SK-N-SH (cell line): Measurements from ENCODE around the gene AVP. TPM values are rescaled to one million over a fixed set of nuclear protein-coding genes. Genes with fewer than 3 reads are reported as not detected.

Experiments
- CTCF ChIA-PET: fragments of 300-600, 350-600 bp; formaldehyde crosslinking; extraction: SDS; loops from one replicate; lab custom pipeline; 2021; lab: Yijun Ruan, JAX
- POLR2A ChIA-PET: fragments of 350-600 bp; sonication (Branson Sonifier 250); formaldehyde crosslinking; extraction: SDS; loops from one replicate; lab custom pipeline; 2020; ENCODE audit warnings: antibody characterized with exemption, inconsistent platforms; lab: Yijun Ruan, JAX
- DNase-seq: peaks from one replicate; pipeline ENCODE4 v3.0.0; 2012
- H2AFZ ChIP-seq: fragments of 200-600 bp; sonication (generic); 2 replicates; pipeline ENCODE4 v1.8.1; 2016; ENCODE audit warnings: antibody characterized with exemption, mild to moderate bottlenecking, low read depth
- H3F3A ChIP-seq: fragments of 200-600 bp; sonication (generic); replicated peaks from 2 replicates; pipeline ENCODE3; 2016; ENCODE audit warnings: antibody characterized with exemption, mild to moderate bottlenecking; ENCODE audit not compliant: insufficient read depth
- H3K27ac ChIP-seq, 2 experiments: fragments of 200-500 bp in 1 of 2; fragments of 200-600 bp in 1 of 2; sonication (Bioruptor generic) in 1 of 2; sonication (generic), shearing (Covaris generic) in 1 of 2; 2 replicates each; pipeline versions ENCODE4 v1.5.1 to v1.6.1; 2014 to 2016; ENCODE audit warnings: low read depth in 2 of 2, inconsistent platforms in 1 of 2, low read length in 1 of 2, mild to moderate bottlenecking in 1 of 2, mixed read lengths in 1 of 2
- H3K27me3 ChIP-seq: fragments of 200-600 bp; sonication (generic), shearing (Covaris generic); 2 replicates; pipeline ENCODE4 v1.6.1; 2016; ENCODE audit warnings: mixed run types; ENCODE audit not compliant: insufficient read depth
- H3K36me3 ChIP-seq, 2 experiments: fragments of 200-500 bp in 1 of 2; fragments of 200-600 bp in 1 of 2; sonication (Bioruptor generic) in 1 of 2; sonication (generic) in 1 of 2; replicated peaks in 1 of 2; 2 replicates each; pipeline versions ENCODE3 to v1.5.1; 2014 to 2016; ENCODE audit warnings: low read length in 1 of 2, mild to moderate bottlenecking in 1 of 2; ENCODE audit not compliant: insufficient read depth in 2 of 2, control insufficient read depth in 1 of 2
- H3K4me1 ChIP-seq, 2 experiments: fragments of 200-500 bp in 1 of 2; fragments of 200-600 bp in 1 of 2; sonication (Bioruptor generic) in 1 of 2; sonication (generic), shearing (Covaris generic) in 1 of 2; 2 replicates each; pipeline versions ENCODE4 v1.5.1 to v1.6.1; 2014 to 2016; ENCODE audit warnings: low read depth in 1 of 2, low read length in 1 of 2, mixed run types in 1 of 2; ENCODE audit not compliant: insufficient read depth in 2 of 2, control insufficient read depth in 1 of 2
- H3K4me2 ChIP-seq: fragments of 200-600 bp; sonication (generic), shearing (Covaris generic); 2 replicates; pipeline ENCODE4 v1.6.1; 2017; ENCODE audit warnings: mixed run types
- H3K4me3 ChIP-seq, 2 experiments: fragments of 200-500 bp in 1 of 2; fragments of 200-600 bp in 1 of 2; sonication (Bioruptor generic) in 1 of 2; sonication (generic), shearing (Covaris generic) in 1 of 2; 2 replicates each; pipeline versions ENCODE4 v1.5.1 to v1.8.1; 2014 to 2016; ENCODE audit warnings: low read depth in 2 of 2, inconsistent platforms in 1 of 2, low read length in 1 of 2, mild to moderate bottlenecking in 1 of 2, mixed read lengths in 1 of 2, moderate library complexity in 1 of 2
- H3K79me2 ChIP-seq: fragments of 200-600 bp; sonication (generic); 2 replicates; pipeline ENCODE4 v1.8.1; 2017; ENCODE audit warnings: mild to moderate bottlenecking; ENCODE audit not compliant: insufficient read depth
- H3K9ac ChIP-seq: fragments of 200-600 bp; sonication (generic); 2 replicates; pipeline ENCODE4 v1.6.1; 2017; ENCODE audit warnings: mixed run types
- H3K9me2 ChIP-seq: fragments of 200-600 bp; sonication (generic); 2 replicates; pipeline ENCODE4 v1.6.1; 2017; ENCODE audit warnings: mixed run types
- H3K9me3 ChIP-seq: fragments of 200-600 bp; sonication (generic); 2 replicates; pipeline ENCODE4 v1.6.1; 2017; ENCODE audit warnings: mixed run types, mild to moderate bottlenecking, moderate library complexity
- H4K20me1 ChIP-seq: fragments of 200-600 bp; sonication (generic); 2 replicates; pipeline ENCODE4 v1.6.1; 2017; ENCODE audit warnings: mild to moderate bottlenecking, mixed run types; ENCODE audit not compliant: insufficient read depth
- CHD2 ChIP-seq: fragments of 150-350 bp; IDR thresholded peaks from 2 replicates; pipeline ENCODE4 v1.6.1; 2018; ENCODE audit warnings: low read length; ENCODE audit not compliant: partially characterized antibody
- ELF1 ChIP-seq: IDR thresholded peaks from 2 replicates; pipeline ENCODE4 v1.4.0; 2012
- FOSL2 ChIP-seq: IDR thresholded peaks from 2 replicates; pipeline ENCODE4 v1.4.0; 2012; ENCODE audit warnings: low read depth, mild to moderate bottlenecking, moderate library complexity, borderline replicate concordance
- GATA2 ChIP-seq: sonication (generic); formaldehyde crosslinking; IDR thresholded peaks from 2 replicates; pipeline ENCODE4 v1.5.0; 2020; ENCODE audit warnings: mild to moderate bottlenecking, missing genetic modification reagents
- JUND ChIP-seq: IDR thresholded peaks from 2 replicates; pipeline ENCODE4 v1.4.0; 2012
- RCOR1 ChIP-seq: fragments of 150-350 bp; IDR thresholded peaks from 2 replicates; pipeline ENCODE4 v1.6.1; 2017; ENCODE audit warnings: antibody characterized with exemption, low read length
- RXRA ChIP-seq: IDR thresholded peaks from 2 replicates; pipeline ENCODE4 v1.4.0; 2012; ENCODE audit warnings: low read depth, mild to moderate bottlenecking, borderline replicate concordance
- TCF12 ChIP-seq: IDR thresholded peaks from 2 replicates; pipeline ENCODE4 v1.4.0; 2012
- WGBS: methylation state at CpG from one replicate; pipeline ENCODE4 v1.1.6; 2017; ENCODE audit warnings: low lambda C conversion rate; 5-methylcytosine and 5-hydroxymethylcytosine counted together
- polyA plus RNA-seq, 3 experiments: library from polyadenylated mRNA; depleted of rRNA; stranded (reverse); fragments of >200 nt; gene quantifications; 2 replicates each; pipeline ENCODE4 v1.2.3, GENCODE V29; 2012
- TF ChIP-seq, protein P1 (sequence below): IDR thresholded peaks from 2 replicates; pipeline ENCODE4 v1.6.1; 2012; ENCODE audit warnings: mild to moderate bottlenecking, low read depth, low read length, moderate library complexity
- TF ChIP-seq, protein P2 (sequence below): fragments of 150-350 bp; IDR thresholded peaks from 2 replicates; pipeline ENCODE4 v1.6.1; 2016; ENCODE audit warnings: mild to moderate bottlenecking, low read depth, low read length
- TF ChIP-seq, protein P3 (sequence below): IDR thresholded peaks from 2 replicates; pipeline ENCODE4 v1.4.0; 2012; ENCODE audit warnings: low read depth
- TF ChIP-seq, protein P4 (sequence below): fragments of 150-350 bp; IDR thresholded peaks from 2 replicates; pipeline ENCODE4 v1.6.1; 2017; ENCODE audit warnings: antibody characterized with exemption, low read length, low read depth, borderline replicate concordance
- TF ChIP-seq, protein P5 (sequence below): fragments of 200-600 bp; sonication (generic); IDR thresholded peaks from 2 replicates; pipeline ENCODE4 v1.6.1; 2017; ENCODE audit warnings: antibody characterized with exemption, mild to moderate bottlenecking, moderate library complexity

Gene AVP
- polyA plus RNA-seq, 1 of the 3 experiments (the other 2 are of a cell fraction), result not detected

DNA sequence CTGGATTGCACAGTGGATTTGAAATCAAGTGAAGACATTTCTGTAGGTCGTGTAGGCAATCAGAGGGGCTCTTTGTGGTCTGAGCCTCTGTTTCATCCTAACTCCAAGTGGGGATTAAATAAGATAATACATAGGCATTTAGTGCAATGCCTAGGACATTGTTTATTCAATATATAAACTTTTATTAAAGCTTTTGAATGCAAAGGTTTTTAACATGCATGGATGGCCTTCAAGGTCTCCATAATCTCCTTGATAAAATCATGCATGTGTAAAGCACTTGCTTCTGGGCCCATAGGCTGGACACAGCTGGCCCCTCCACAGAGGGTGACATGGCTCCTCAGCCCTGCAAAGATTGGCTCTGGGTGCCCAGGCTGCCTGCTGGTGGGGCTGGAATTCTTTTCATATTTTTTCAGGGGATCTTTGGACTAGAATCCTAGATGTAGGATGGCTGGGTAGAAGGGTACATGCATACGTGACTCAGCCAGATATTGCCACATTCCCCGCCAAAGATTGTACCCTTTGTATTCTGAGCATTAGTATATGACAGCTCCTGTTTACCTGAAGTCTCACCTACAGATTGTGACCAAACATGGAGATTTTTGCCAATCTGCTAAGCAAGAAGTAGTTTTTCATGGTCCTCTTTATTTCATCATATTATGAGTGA is 19.0 kb upstream of the AVP start (continued):
- TF ChIP-seq, protein P1, sequence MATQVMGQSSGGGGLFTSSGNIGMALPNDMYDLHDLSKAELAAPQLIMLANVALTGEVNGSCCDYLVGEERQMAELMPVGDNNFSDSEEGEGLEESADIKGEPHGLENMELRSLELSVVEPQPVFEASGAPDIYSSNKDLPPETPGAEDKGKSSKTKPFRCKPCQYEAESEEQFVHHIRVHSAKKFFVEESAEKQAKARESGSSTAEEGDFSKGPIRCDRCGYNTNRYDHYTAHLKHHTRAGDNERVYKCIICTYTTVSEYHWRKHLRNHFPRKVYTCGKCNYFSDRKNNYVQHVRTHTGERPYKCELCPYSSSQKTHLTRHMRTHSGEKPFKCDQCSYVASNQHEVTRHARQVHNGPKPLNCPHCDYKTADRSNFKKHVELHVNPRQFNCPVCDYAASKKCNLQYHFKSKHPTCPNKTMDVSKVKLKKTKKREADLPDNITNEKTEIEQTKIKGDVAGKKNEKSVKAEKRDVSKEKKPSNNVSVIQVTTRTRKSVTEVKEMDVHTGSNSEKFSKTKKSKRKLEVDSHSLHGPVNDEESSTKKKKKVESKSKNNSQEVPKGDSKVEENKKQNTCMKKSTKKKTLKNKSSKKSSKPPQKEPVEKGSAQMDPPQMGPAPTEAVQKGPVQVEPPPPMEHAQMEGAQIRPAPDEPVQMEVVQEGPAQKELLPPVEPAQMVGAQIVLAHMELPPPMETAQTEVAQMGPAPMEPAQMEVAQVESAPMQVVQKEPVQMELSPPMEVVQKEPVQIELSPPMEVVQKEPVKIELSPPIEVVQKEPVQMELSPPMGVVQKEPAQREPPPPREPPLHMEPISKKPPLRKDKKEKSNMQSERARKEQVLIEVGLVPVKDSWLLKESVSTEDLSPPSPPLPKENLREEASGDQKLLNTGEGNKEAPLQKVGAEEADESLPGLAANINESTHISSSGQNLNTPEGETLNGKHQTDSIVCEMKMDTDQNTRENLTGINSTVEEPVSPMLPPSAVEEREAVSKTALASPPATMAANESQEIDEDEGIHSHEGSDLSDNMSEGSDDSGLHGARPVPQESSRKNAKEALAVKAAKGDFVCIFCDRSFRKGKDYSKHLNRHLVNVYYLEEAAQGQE, result no peak
- no peak for TF ChIP-seq ELF1
- no peak for TF ChIP-seq JUND
- no peak for TF ChIP-seq RCOR1
- no peak for TF ChIP-seq TCF12
- TF ChIP-seq, protein P2, sequence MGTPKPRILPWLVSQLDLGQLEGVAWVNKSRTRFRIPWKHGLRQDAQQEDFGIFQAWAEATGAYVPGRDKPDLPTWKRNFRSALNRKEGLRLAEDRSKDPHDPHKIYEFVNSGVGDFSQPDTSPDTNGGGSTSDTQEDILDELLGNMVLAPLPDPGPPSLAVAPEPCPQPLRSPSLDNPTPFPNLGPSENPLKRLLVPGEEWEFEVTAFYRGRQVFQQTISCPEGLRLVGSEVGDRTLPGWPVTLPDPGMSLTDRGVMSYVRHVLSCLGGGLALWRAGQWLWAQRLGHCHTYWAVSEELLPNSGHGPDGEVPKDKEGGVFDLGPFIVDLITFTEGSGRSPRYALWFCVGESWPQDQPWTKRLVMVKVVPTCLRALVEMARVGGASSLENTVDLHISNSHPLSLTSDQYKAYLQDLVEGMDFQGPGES, result no peak
- TF ChIP-seq CHD2, result no peak

DNA sequence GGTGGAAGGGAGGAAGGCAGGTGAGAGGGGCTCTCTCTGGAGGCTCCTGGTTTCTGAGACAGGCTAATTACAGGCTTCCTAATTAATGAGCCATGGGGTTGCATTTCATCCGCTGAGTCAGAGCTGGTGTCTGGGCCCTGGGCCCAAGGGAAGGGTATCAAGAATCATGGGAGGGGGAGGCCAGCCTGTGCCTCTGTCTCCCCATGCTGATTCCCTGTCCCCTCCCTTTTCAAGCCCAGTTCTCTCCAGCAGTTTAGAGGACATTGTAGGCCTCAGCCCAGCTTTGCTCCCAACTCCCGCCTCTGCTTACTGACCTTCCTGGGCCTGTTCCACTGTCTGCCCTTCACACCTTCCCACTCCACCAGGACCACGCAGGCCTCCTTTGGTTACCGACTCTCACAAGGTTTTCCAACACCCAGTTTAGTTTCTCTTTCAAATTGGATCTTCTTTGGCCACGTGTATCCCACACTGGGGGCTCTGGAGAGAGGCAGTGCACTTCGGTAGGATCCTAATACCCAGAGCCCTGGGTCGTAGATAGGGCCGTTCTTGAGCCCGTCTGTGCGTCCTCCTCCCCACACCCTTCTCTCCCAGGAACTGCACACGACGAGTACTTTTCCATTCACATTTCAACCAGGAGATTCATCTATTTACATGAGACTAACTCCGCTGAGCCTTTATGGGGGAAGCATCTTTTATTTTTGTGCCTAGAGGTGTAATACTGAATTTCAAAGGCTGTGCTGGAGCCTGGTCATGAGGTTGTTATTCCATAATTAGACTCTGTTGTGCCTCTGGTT is 18.2 kb upstream of the AVP start:
- H3K79me2 ChIP-seq, result no peaks in the 10 kb centered on the region
- no peaks in the 10 kb centered on the region for H3K9me3 ChIP-seq
- H3K4me1 ChIP-seq, result no peaks in the 10 kb centered on the region
- 93% methylated on average over 13 of the region's 13 CpGs for WGBS
- CTCF ChIA-PET, result interaction anchor here (0.9 to 3.5 kb wide), 3 partner anchors 11 to 49 kb away, joined by 3 to 12 read pairs (median 5); no protein-coding TSS in a partner anchor
- H3F3A ChIP-seq, result no peaks in the 10 kb centered on the region
- no peak overlapping the region for H2AFZ ChIP-seq
- H3K27me3 ChIP-seq, result no peaks in the 10 kb centered on the region
- H3K27ac ChIP-seq, result no peak overlapping the region
- H3K9me2 ChIP-seq, result no peaks in the 10 kb centered on the region
- POLR2A ChIA-PET, result no interaction called here
- TF ChIP-seq, protein P3, sequence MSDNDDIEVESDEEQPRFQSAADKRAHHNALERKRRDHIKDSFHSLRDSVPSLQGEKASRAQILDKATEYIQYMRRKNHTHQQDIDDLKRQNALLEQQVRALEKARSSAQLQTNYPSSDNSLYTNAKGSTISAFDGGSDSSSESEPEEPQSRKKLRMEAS, result no peak
- TF ChIP-seq GATA2 (CRISPR knock-in tag), result no peak
- no peak for TF ChIP-seq FOSL2
- TF ChIP-seq, protein P4, sequence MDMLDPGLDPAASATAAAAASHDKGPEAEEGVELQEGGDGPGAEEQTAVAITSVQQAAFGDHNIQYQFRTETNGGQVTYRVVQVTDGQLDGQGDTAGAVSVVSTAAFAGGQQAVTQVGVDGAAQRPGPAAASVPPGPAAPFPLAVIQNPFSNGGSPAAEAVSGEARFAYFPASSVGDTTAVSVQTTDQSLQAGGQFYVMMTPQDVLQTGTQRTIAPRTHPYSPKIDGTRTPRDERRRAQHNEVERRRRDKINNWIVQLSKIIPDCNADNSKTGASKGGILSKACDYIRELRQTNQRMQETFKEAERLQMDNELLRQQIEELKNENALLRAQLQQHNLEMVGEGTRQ, result no peak
- no peak for TF ChIP-seq RXRA
- TF ChIP-seq, protein P5, sequence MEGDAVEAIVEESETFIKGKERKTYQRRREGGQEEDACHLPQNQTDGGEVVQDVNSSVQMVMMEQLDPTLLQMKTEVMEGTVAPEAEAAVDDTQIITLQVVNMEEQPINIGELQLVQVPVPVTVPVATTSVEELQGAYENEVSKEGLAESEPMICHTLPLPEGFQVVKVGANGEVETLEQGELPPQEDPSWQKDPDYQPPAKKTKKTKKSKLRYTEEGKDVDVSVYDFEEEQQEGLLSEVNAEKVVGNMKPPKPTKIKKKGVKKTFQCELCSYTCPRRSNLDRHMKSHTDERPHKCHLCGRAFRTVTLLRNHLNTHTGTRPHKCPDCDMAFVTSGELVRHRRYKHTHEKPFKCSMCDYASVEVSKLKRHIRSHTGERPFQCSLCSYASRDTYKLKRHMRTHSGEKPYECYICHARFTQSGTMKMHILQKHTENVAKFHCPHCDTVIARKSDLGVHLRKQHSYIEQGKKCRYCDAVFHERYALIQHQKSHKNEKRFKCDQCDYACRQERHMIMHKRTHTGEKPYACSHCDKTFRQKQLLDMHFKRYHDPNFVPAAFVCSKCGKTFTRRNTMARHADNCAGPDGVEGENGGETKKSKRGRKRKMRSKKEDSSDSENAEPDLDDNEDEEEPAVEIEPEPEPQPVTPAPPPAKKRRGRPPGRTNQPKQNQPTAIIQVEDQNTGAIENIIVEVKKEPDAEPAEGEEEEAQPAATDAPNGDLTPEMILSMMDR, result no peak
- H4K20me1 ChIP-seq, result no peaks in the 10 kb centered on the region
- no peak for DNase-seq
- H3K9ac ChIP-seq, result no peak overlapping the region
- no peak overlapping the region for H3K4me2 ChIP-seq
- H3K36me3 ChIP-seq, result peaks cover 0 to 3% of the 10 kb centered on the region in 2 experiments
- H3K4me3 ChIP-seq, result no peak overlapping the region
